ENCODE measurements around the gene DNAJB1. TPM values are rescaled to one million over a fixed set of nuclear protein-coding genes. Genes with fewer than 3 reads are reported as not detected.
"Not testable (repeated sequence)": the region's sequence is repeated elsewhere in the genome, so short reads cannot be mapped to it uniquely, and the experiment has no call there.

DNAJB1 gene
- total RNA-seq, 2 experiments from 2014 or later, result 48.1 to 49.5 TPM

DNA sequence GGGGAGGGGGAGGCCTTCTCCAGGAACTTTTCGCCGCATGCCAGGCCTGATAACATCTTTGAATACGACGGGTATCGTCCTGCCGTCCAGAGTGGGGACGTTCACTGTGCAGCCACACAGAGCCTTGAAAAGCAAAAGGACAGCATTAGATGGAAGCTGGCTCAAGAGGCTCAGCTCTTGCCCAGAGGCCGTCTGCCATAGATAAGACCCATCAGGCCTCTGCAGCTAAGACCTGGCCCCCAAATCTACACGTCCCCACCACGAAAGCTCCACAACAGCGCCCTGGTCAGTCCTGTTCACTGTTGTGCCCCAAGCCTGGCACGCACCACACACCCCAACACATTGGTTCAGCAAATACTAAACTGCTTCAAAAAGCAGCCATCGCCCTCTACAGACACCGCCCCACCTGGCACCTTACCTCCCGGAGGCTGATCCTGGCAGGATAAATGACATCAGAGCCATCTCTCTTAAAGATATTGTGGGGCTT lies 2.1 kb downstream of the DNAJB1 start:
- Mint-ChIP-seq H3K9me3 (no peaks in the 10 kb centered on the region), H3K36me3 (ENCODE audit: low read depth) (peaks cover 36% of the 10 kb centered on the region), H3K27ac (peak overlapping the region; percentile 83), H3K27me3 (ENCODE audit: low read depth) (no peaks in the 10 kb centered on the region), H3K4me3 (peak overlapping the region; percentile 89), H3K4me1 (ENCODE audit: low read depth) (peaks cover 51% of the 10 kb centered on the region)
- no peak for DNase-seq
- intact Hi-C loops (cut with micrococcal nuclease), result loop anchor here (5.0 kb wide), 1 partner anchor 171 kb away; no protein-coding TSS in a partner anchor
- CTCF ChIA-PET, result interaction anchor here (0.6 to 1.2 kb wide), 5 partner anchors 9 to 37 kb away, joined by 3 to 5 read pairs (median 4); no protein-coding TSS in a partner anchor

DNA sequence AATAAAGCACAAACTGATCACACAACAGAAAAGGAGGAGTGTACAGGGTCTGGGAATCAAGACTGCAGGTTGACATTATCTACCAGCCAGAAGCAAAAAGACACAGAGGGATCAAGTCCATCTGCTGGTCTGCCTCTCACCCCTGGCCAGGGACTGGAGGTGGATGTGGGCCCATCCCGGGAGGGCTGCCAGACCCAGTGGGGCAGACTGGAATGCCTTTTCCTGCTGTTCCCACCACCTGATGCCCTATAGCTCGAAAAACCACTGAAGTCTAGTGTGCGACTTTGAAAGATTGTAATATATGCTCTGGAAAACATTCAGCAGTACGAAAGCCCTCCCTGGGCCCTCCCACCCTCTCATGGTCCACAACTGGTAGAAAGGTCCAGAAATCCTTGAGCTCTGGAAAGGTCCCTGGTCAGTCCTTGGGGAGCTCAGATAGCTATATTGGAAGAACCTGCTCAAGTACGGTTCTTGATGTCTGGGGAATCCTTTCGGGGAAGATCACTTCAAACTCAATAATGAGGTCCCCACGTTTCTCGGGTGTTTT lies 2.6 kb downstream of the DNAJB1 start:
- peak overlapping the region; percentile 83 for H3K27ac Mint-ChIP-seq
- H3K36me3 Mint-ChIP-seq (ENCODE audit: low read depth), result peaks cover 36% of the 10 kb centered on the region
- intact Hi-C loops (cut with micrococcal nuclease), result loop anchor here (5.0 kb wide), 1 partner anchor 172 kb away; no protein-coding TSS in a partner anchor
- CTCF ChIA-PET, result interaction anchor here (0.6 to 1.2 kb wide), 4 partner anchors 10 to 37 kb away, joined by 3 to 5 read pairs (median 4); no protein-coding TSS in a partner anchor
- no peak for DNase-seq
- H3K4me3 Mint-ChIP-seq, result peak overlapping the region; percentile 89
- H3K27me3 Mint-ChIP-seq (ENCODE audit: low read depth), result no peaks in the 10 kb centered on the region
- no peaks in the 10 kb centered on the region for H3K9me3 Mint-ChIP-seq
- H3K4me1 Mint-ChIP-seq (ENCODE audit: low read depth), result peaks cover 56% of the 10 kb centered on the region

DNA sequence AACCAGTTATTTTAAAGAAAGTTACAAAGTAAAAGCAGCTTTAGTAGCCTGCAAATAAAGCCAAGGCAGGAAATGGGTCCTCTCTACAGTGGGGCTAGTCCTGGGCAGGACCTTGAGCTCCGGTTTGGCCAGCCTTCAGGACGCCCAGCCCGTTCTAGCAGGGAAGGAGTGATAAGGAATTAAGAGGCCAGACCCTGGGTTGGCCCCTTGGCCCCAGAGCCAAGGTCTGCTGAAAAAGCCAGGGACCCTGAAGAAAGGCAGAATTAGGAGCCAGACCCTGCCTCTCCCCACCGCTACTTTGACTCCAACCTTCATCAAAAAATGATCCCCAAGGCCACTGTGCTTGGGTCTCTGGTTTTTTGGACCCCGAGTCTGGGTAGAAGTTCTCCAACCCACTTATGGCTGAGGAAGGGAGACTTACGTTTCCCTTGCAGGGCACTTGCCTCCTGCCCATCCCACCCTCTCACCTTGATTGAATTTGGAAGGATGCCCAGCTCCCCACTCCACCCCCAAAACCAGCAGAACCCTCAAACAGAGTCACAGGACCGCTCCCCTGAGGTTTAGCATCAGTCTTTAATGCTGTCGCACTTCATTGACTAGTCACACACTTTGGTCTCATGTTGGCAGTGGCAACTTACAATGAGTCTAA lies 3.9 kb downstream of the DNAJB1 start:
- Mint-ChIP-seq H3K4me3 (peak overlapping the region; percentile 89), H3K27me3 (ENCODE audit: low read depth) (no peaks in the 10 kb centered on the region), H3K36me3 (ENCODE audit: low read depth) (peaks cover 36% of the 10 kb centered on the region), H3K4me1 (ENCODE audit: low read depth) (peaks cover 55% of the 10 kb centered on the region), H3K27ac (peak overlapping the region; percentile 83), H3K9me3 (no peaks in the 10 kb centered on the region)
- no peak for DNase-seq
- intact Hi-C loops (cut with micrococcal nuclease), result no loop called here
- CTCF ChIA-PET, result interaction anchor here (1.3 kb wide), 1 partner anchor 12 kb away, joined by 3 read pairs; no protein-coding TSS in a partner anchor

DNA sequence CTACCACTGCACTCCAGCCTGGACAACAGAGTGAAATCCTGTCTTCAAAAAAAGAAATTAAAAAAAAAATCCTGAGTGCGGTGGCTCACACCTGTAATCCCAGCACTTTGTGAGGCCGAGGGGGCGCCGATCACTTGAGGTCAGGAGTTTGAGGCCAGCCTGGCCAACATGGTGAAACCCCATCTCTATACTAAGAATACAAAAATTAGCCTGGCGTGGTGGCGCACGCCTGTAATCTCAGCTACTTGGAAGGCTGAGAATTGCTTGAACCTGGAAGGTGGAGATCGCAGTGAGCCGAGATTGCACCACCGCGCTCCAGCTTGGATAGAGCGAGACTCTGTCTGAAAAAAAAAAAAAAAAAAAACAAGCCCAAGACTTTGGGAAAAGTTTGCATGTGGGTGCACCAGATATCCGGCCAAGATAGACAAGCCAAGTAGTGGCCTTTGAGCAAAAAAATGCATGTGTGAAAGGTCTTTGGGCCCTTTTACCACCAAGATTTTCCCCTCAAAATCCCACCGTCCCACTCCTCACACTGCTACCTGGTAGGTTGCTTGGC lies 5.7 kb downstream of the DNAJB1 start:
- Mint-ChIP-seq H3K9me3 (no peaks in the 10 kb centered on the region), H3K27ac (no peak overlapping the region), H3K4me1 (ENCODE audit: low read depth) (peaks cover 59% of the 10 kb centered on the region), H3K4me3 (no peak overlapping the region), H3K27me3 (ENCODE audit: low read depth) (no peaks in the 10 kb centered on the region), H3K36me3 (ENCODE audit: low read depth) (peaks cover 33% of the 10 kb centered on the region)
- CTCF ChIA-PET, result interaction anchor here (1.4 kb wide), 1 partner anchor 9 kb away, joined by 6 read pairs; no protein-coding TSS in a partner anchor
- no peak for DNase-seq
- intact Hi-C loops (cut with micrococcal nuclease), result no loop called here

DNA sequence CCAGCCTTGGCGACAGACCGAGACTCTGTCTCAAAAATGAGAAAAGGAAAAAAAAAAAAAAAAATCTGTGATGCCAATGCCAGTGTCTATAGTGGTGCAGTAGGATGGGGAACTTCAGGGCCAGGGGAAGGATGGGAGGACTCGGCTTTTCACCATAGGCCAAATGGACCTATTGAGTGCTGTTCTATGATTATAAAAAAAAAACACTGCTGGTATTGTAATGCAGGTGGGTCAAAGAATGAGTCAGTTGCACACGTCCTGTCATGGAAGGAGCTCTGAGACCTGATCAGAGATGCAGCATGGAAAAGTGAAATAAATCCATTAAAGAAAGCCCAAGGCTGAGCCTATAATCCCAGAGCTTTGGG lies 7.0 kb downstream of the DNAJB1 start:
- Mint-ChIP-seq H3K36me3 (ENCODE audit: low read depth) (peaks cover 21% of the 10 kb centered on the region), H3K9me3 (no peaks in the 10 kb centered on the region), H3K4me3 (no peak overlapping the region), H3K4me1 (ENCODE audit: low read depth) (peaks cover 64% of the 10 kb centered on the region), H3K27ac (peak overlapping the region; percentile 55), H3K27me3 (ENCODE audit: low read depth) (no peaks in the 10 kb centered on the region)
- no peak for DNase-seq
- CTCF ChIA-PET, result no interaction called here
- intact Hi-C loops (cut with micrococcal nuclease), result no loop called here

DNA sequence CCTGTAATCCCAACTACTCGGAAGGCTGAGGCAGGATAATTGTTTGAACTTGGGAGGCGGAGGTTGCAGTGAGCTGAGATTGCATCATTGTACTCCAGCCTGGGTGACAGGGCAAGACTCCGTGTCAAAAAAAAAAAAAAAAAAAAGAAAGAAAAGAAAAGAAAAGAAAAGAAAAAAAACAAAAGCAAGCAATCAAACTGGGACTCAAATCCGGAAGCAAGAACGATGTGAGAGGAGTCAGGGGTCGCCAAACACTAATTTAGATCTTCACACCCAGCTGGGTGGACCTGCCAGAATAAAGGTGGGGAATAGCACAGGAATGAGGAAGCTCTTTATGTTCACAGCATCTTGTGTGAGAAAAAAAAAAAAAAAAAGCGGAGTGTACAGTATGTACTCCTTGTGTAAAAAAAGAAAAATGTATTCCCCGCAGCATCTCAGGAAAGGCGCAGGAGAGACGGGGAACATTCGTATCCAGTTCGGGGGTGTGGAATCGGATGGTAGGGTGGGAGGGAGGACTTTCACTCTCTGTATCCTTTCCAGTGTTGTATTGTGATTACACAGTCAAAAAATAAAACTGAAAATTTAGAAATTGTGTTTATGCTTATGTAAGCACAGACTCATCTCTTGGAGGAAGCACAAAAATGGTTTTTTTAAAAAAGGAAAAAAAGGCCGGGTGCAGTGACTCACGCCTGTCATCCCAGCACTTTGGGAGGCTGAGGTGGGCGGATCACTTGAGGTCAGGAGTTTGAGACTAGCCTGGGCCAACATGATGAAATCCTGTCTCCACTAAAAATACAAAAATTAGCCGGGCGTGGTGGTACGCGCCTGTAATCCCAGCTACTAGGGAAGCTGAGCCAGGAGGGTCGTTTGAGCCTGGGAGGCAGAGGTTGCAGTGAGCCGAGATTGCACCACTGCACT lies 7.6 kb downstream of the DNAJB1 start:
- H3K4me3 Mint-ChIP-seq, result no peak overlapping the region
- DNase-seq, result peak; percentile 43
- H3K4me1 Mint-ChIP-seq (ENCODE audit: low read depth), result peaks cover 64% of the 10 kb centered on the region
- CTCF ChIA-PET, result no interaction called here
- H3K27ac Mint-ChIP-seq, result peak overlapping the region; percentile 55
- intact Hi-C loops (cut with micrococcal nuclease), result no loop called here
- H3K27me3 Mint-ChIP-seq (ENCODE audit: low read depth), result no peaks in the 10 kb centered on the region
- H3K9me3 Mint-ChIP-seq, result no peaks in the 10 kb centered on the region
- H3K36me3 Mint-ChIP-seq (ENCODE audit: low read depth), result peaks cover 14% of the 10 kb centered on the region

DNA sequence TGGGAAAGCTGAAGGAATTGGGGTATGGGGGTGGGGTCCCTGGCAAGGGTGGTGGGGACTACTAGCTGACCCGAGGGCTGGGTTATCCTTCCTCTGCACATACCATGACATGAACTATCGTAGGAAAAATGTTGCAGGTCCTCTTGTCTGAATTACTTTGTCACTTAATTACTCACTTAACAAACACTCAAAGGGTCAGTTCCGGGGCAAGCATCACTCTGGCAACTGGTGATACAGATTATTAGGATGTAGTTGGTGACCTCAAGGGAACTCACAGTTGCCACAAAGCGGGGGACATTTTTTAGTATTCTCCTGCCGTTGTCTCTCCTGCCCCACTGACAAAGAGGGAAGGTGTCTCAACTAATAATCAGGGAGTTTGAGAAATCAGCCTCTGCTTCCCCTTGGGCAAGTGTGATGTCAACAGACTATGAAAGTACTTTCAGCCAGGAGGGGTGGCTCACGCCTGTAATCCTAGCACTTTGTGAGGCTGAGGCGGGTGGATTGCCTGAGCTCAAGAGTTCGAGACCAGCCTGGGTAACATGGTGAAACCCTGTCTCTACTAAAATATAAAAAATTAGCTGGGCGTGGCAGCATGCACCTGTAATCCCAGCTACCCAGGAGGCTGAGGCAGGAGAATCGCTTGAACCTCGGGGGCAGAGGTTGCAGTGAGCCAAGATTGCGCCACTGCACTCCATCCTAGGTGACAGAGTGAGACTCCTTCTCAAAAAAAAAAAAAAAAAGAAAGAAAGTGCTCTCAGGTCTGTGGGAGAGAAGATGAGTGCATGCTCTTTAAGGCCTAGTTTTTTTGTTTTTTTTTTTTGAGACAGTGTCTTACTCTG lies 10.3 kb downstream of the DNAJB1 start:
- Mint-ChIP-seq H3K9me3 (no peaks in the 10 kb centered on the region), H3K4me1 (ENCODE audit: low read depth) (peaks cover 72% of the 10 kb centered on the region), H3K4me3 (peak overlapping the region; percentile 41), H3K27me3 (ENCODE audit: low read depth) (no peaks in the 10 kb centered on the region), H3K36me3 (ENCODE audit: low read depth) (no peaks in the 10 kb centered on the region), H3K27ac (peak overlapping the region; percentile 72)
- CTCF ChIA-PET, result interaction anchor here (0.6 to 5.1 kb wide), 7 partner anchors 12 to 1529 kb away, joined by 4 to 26 read pairs (median 5); partner anchors contain the start of gene GIPC1
- no peak for DNase-seq
- intact Hi-C loops (cut with micrococcal nuclease), result loop anchor here (1.0 to 2.0 kb wide), 2 partner anchors 10 to 43 kb away; partner anchors contain the start of gene DNAJB1

DNA sequence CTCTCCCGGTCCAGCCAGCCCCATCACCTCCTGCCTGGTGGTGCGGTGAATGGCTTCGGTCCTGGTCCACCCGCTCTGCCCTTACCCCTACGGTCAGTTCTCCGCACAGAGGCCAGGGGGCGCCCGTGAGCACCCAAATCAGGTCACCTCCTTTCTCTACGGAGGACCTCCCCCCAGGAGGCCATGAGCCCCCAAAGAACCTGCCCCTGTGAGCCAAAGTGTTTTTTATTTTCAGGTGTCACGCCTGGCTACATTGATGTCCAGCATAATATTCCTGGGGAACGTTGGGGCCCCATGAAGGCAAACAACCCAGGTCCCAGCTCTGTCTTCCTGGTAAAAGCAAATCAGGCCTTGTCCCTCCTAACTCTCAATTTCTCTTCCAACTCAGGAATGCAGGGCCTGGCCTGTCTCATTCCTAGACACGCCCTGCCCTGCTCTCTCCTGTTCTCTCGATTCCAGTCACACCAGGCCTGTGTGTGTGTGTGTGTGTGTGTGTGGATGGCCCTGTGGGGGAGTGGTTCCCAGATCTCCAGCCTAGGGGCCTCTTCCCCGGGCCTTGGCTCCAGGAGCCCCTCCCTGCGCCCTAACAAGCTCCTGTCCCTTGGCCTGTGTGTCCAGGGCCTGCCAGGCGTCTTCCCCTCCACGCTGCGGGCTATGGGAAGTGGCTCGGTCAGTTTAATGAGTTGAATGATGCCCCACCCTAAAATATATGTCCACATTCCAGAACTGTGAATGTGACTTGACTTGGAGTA lies 12.5 kb downstream of the DNAJB1 start:
- CTCF ChIA-PET, result interaction anchor here (0.6 to 5.1 kb wide), 12 partner anchors 8 to 50 kb away, joined by 3 to 26 read pairs (median 4); partner anchors contain the start of gene GIPC1
- Mint-ChIP-seq H3K36me3 (ENCODE audit: low read depth) (no peaks in the 10 kb centered on the region), H3K4me3 (no peak overlapping the region), H3K9me3 (no peaks in the 10 kb centered on the region), H3K27ac (peak overlapping the region; percentile 69), H3K27me3 (ENCODE audit: low read depth) (no peaks in the 10 kb centered on the region), H3K4me1 (ENCODE audit: low read depth) (peaks cover 63% of the 10 kb centered on the region)
- intact Hi-C loops (cut with micrococcal nuclease), result loop anchor here (2.0 kb wide), 1 partner anchor 45 kb away; no protein-coding TSS in a partner anchor
- peak; percentile 87 for DNase-seq

DNA sequence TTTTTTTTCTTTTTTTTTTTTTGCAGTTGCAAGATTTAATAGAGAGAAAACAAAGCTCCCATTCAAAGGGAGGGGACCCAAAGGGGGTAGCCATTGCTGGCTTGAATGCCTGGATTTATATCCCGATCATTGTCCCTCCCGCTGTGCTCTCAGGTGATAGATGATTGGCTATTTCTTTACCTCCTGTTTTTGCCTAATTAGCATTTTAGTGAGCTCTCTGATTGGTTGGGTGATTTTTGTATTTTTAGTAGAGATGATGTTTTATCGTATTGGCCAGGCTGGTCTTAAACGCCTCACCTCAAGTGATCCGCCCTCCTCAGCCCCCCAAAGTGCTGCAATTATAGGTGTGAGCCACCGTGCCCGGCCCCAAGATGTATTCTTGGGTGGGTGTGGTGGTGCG lies 13.6 kb downstream of the DNAJB1 start:
- intact Hi-C loops (cut with micrococcal nuclease); H3K4me3 Mint-ChIP-seq; H3K9me3 Mint-ChIP-seq; DNase-seq; H3K27me3 Mint-ChIP-seq (ENCODE audit: low read depth); H3K36me3 Mint-ChIP-seq (ENCODE audit: low read depth); H3K27ac Mint-ChIP-seq: not testable (repeated sequence)
- CTCF ChIA-PET, result interaction anchor here (0.6 to 5.1 kb wide), 10 partner anchors 8 to 66 kb away, joined by 3 to 26 read pairs (median 4); partner anchors contain the start of gene GIPC1
- peaks cover 55% of the 10 kb centered on the region for H3K4me1 Mint-ChIP-seq (ENCODE audit: low read depth)

DNA sequence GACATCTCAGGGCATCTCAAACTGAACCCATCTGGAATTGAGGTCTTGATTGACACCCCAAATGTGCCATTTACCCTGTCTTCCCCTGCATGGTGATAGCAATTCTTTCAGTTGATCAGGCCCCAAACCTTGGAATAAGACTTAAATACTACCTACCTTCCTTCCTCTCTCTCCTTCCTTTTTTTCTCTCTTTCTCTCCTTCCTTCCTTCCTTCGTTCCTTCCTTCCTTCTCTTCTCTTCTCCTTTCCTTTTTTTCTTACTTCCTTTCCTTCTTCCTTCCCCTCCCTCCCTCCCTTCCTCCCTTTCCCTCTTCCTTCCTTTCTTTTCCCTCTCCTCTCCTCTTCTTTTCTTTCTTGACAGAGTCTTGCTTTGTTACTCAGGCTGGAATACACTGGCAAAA lies 14.9 kb downstream of the DNAJB1 start:
- CTCF ChIA-PET, result interaction anchor here (0.6 to 5.1 kb wide), 11 partner anchors 8 to 246 kb away, joined by 3 to 26 read pairs (median 5); partner anchors contain the start of gene GIPC1
- Mint-ChIP-seq H3K36me3 (ENCODE audit: low read depth) (no peaks in the 10 kb centered on the region), H3K27me3 (ENCODE audit: low read depth) (no peaks in the 10 kb centered on the region), H3K9me3 (no peaks in the 10 kb centered on the region), H3K27ac (no peak overlapping the region), H3K4me1 (ENCODE audit: low read depth) (peaks cover 47% of the 10 kb centered on the region), H3K4me3 (no peak overlapping the region)
- intact Hi-C loops (cut with micrococcal nuclease), result no loop called here
- no peak for DNase-seq
